ENCODE data around the gene LZIC.
A peak's percentile ranks its signal among the peaks of the same experiment; 100 is the strongest.

The LZIC gene

DNA sequence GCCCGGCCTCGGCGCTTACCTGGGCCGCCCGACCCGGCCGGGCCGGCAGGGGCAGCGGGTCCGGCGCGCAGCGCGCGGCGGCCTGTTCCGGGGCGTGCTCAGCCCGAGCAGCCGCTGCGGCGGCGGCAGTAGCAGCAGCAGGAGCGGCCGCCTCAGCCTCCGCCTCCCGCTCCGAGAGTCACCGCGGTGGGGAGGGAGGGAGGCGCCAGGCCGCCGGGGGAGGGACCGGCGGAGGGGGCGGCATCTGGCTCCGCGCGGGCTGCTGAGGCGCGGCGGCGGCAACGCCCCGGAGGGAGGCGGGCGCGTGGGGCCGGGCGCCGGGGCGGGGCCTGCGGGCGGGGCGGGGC is 33.1 kb downstream of the LZIC start, which contains the start of gene CTNNBIP1:
Gene CTNNBIP1 (minus strand): TSS at position 194 of the 347 bp plus-strand sequence. CDS start 38,205 bp downstream, outside the sequence.
- no peak for DNase-seq

DNA sequence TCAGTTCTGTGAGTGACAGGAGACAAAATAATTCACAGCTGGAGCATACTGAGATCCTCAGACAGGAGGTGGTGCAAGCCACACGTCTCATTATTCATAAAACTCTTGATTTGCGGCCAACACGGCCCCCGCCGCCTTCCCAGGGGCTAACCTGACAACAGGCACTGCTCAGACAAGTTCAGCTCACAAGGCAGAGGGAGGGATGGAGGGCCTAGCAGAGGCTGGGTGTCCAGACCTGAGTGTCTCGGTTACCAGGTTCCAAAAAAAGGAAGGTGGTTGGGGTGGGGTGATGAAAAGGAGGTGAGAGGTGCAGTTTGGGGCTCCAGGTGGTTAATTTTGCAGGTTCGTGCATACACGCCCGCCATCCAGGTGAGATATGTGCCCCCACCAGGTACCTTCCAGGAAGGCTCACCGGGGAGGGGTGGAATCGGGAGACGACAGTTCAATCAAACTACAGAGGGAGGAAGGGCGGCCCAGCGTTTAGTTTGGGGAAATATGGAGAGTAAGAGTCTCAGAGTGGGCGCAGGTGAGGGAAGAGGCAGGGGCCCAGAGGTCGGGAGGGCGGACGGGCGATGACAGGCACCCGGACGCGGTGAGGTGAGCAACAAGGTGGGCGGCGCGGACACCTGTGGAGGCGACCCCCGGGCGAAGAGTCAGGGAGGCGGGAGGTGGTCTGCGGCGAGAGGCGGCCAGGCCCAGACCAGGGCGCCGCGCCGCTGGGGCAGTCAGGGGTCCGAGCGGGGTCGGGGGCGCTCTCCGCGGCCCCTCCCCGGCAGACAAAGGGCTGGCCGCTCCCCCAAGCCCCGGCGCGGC is 33.8 kb downstream of the LZIC start:
- DNase-seq = peak; percentile 71

DNA sequence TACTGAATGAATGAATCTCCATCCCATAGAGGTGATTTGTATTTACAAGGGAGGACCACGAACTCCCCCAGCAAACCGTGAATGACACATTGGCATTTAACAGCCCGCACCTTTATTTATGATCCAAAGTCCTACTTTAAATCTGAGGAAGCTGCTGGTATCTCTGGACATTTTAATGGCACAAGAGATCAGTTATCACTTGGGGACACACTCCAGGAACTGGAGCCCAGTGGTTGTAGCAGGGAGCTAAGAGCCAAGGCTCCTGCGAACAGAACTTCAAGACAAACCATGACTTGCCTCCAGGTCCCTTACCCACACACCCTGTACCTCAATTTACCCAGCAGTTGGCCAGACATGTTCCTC is 34.3 kb downstream of the LZIC start:
- no peak for DNase-seq

DNA sequence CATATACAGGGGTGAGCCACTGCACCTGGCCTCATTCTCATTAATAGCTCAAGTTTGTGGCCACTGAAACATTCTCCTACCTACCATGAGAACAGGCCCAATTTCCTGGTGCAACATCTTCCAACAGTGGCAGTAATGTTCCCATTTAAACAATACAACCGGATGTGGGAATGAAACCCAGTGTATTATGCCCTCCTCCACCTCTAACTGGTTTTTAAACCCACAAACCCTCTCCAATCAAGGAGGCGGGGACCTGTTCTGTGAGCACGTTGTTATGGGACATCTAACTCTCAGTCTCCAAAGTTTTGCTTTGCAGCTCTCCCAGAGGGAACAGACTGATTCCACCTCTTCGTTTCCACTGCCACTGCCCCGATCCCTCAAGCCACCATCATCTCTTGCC is 35.8 kb downstream of the LZIC start:
- DNase-seq = no peak

DNA sequence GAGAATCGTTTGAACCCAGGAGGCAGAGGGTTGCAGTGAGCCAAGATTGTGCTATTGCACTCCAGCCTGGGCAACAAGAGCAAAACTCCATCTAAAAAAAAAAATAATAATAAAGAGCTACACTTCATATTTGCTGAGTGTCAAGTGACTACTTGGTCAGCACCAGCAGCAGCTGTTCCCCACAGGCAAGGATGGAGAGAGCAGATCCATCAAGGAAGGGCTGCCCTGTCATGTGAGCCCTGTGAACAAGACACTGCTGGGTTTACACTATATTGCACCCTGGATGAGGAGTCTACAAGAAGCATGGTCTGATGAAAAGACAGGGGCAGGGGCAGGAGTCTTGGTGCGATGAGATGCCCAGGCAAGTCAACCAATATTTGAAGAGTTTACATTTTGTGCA is 36.7 kb downstream of the LZIC start:
- no peak for DNase-seq

DNA sequence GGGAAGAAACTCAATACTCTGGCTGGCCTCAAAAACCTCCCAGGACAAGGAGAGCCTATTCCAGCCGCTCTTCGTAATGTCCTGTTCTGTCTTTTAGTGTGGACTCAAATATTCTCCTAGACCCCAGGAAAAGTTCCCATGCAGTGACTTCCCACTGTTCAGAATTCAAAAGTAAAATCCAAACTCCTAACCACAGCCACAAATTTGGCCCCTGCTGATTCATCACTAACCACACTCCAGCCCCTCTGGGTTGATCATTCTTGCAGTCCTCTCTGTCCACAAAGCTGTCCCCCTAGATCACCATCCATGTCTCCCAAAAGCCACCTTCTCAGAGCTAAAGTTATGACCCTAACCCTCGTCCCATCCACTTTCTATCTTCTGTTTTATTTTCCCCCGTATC is 38.2 kb downstream of the LZIC start:
- no peak for DNase-seq

DNA sequence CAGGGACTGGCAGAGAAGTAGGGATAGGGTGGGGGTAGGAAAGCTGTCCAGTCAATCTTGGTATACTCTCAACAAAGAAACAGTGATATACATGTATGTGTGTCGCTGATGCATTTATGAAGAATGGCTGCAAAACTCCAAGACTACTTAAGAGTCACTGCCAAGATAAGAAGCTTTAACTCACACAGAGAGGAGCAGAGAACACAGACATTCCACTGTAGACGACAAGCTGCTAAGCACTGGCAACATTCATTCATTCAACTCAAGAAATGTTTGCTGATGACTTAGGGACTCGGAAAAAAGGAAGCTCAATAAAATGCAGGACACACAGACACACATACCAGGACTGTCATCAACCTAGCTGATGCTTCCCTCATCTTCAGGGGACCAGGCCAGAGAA is 38.6 kb downstream of the LZIC start:
- DNase-seq = no peak

DNA sequence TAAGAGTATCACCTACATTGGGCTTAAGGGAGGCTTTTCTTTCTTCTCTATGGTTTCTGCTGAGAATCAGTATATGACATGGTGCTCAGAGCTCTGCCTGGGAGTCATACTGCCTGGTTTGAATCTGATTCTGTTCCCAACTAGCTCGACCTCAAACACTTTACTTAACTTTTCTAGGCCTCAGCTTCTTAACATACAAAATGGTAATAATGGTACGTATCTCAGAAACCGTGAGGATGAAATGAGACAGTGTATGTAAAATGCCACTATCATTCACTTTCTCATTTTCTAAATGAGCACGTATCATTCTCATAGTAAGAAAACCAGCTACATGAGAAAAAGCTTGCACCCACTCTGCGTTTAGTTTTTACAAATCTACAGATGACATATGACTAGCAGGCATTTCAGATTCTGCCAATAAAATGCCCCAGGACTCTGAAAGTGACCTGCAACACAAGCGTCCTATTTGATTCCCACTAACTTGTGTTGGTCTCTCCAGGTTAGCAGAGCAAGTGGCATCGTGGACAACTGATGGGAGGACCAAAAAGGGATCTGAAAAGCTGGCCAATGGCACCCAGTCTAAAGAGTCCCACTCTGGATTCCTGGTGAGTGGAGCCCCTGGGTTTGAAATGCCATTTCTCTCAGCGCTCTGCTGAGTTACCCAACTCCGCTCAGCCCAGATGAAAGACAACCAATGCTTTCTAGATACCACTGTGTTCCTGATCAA is 39.2 kb downstream of the LZIC start:
- DNase-seq = no peak

DNA sequence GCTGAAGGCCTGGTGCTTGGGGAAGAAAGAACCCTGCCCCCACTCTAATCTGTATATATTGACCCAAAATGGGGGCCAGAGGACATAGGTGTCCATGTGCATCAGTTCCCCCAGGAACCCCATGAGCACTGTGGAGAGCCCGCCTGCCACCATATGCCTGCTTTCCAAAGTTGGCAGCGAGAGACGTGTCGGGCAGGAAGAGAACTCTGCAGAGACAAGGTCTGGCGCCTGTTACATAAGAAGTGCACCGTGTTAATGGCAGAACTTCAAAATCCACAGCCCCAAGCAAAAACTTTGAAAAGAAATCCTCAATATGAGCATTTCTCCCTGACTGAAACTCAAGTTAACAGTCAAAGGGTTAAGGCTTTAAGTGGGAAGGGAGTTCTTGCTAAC is 41.1 kb downstream of the LZIC start:
- no peak for DNase-seq

DNA sequence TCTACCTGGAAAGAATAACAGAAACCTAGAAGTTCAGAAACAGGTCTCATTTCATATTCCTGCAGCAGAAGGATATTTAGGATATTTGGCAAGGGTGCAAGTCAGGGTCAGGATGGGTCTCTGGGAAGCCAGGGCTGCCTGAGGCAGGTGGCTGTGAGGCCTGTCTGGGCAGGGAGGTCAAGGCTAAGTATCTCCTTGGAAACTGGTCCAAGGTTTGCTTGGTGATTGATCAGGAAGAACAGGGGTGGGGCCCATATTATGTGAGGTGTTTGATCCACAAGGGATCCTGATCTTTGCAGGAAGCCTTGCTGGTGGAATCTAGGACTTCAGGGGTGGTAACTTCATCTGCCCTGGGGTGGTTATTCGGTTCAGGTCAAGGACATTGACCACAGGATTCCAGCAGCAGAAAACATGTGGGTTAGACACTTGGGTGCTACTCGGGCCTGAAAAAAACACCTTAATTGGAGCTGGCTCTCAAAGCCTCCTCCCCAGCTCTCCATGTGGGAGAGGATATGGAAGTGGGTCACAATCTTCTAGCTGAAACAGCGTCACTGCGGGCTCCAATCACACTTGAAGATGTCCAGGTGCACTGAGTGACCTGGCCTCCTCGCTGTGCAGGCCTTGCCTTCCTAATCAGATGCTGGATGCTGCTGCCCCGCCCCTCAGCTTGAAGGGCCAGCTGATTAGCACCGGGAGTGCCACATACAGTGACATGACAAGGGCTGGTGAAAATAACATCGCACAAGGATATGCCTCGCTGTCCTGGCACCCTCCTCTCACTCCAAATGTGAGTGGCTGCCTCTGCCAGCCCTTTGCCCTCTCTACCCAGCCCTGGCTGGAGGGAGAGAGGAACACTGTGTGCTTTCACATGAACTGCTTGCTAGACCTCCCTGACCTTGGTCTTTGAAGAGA is 41.8 kb downstream of the LZIC start:
- no peak for DNase-seq

DNA sequence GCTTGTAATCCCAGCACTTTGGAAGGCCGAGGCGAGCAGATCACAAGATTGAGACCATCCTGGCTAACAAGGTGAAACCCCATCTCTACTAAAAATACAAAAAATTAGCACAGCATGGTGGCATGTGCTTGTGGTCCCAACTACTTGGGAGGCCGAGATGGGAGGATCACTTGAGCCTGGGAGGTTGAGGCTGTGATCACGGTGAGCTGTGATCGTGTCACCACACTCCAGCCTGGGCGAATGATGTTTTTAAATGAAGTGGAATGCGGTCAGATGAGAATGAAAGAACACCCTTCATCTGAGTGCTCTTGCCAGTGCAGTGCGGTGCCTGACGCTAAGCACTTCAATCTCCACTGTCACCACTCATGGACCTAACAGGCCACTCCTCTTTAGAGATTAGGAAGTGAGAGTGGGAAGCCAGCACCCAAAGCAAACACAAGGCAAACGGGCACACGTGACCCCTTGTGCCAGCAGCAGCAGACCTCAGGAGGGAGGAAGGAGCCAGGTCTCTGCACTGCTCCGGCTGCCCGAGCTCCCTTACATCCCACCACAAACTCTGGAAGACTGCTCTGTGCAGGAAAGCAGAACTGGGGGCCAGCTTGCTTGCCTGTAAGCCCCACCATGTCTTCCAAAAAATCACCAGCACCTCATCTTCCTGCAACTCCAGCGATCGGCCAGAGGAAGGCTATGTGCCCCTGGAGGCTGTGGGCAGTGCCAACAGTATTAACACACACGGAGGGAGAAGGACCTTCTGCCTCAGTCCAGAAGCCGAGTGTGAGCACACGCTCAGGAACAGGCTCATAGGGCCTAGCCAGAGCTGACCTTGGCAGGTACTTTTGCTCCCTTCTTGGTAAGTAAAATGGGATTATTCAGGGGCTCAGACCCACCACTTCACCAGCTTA is 42.8 kb downstream of the LZIC start:
- no peak for DNase-seq

DNA sequence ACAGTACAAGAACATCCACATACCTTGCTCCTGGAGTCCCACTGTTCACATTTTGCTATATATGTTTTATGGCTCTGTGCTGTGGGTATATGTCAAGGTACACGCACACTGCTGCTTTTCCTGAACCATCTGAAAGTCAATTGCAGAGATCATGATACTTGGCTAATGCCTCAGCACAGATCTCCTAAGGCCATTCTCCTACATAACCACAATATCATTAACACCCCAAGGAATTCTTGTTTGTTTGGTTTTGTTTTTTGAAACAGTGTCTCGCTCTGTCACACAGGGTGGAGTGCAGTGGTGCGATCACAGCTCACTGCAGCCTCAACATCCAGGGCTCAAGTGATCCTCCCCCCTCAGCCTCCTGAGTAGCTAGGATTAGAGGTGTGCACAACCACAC is 49.1 kb downstream of the LZIC start:
- DNase-seq = no peak

DNA sequence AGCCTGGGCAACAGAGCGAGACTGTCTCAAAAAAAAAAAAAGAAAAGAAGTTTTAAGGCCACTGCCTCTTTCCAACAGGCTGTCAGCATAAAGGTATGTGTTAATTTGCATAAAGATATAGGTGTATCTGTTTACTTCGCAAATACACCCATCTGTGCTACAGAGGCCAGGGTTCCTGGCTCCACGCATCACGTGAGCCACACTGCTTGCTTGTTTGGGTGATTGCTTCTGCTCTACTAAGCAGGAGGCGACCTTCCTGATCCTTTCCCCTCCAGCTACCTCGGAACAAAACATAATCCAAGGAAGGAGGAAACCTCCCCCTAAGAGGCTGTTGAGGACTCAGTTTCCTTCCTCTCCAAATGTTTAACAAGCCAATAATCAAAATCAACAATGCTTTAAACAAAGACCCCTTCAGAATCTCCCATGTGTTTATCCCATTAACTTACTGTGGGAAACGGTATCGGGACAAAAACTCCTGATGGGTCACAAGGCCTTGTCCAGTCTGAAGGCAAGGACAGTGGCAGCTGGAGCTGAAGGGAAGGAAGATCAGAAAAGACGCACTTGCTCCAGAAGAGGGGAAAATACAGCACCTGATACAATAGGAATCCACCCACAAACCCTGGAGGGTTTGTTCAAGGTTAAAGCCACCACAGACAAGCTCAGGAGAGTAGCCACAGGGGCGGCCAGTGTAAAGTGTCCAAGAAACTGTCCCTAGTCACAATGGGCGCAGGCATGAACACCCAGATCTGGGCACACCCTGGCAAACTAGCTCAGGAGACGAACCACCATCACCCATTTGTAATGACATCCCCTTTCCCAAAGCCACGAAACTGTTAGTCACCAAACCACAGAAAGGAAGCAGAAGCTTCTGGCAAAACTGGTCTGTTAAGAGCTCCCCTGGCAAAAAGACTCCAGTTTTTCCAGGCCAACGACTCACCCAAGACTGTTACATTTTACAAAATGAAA is 50.3 kb downstream of the LZIC start:
- peak; percentile 93 for DNase-seq

DNA sequence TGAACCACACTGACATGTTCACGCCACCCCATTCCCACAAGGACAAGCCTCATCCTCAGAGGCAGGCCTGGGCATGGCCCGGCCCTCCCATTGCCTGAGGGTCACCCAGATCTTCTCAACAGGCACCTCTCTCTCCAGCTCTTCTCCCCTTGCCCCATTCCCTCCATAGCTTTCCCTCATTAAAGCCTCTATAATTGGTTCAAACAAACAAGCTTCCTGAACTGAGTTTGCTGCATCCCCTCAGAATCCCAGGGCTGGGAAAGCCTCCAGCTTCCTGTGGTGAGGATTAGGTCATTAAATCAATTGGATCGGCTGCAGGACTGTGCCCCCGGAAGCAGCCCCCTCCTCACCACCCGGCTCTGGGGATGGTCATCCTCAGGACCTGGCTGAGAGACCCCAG is 52.0 kb downstream of the LZIC start:
- no peak for DNase-seq

DNA sequence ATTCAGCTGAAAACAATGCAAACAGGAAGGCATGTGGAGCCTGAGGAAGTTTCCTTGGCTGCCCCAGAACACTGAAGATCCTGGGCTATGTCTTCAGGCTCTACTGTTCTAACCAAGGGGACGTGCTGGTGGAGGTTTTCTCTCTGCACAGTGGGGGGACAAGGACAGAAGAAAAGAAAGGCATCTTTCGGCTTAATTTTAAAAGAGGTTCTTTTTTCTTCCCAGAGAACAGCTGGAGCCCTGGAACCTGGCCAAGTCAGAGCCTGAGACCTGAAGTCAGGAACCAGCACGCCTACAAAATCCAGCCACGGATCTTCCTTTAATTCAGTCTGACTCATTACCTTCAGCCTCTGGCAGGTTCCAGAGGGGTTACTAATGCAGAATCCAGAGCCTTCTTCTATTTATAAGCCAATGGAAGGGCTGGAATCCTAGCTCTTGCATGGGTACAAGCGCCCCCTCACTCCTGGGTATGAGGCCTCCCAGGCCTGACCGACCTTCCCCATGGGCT is 52.9 kb downstream of the LZIC start:
- DNase-seq = peak; percentile 83

DNA sequence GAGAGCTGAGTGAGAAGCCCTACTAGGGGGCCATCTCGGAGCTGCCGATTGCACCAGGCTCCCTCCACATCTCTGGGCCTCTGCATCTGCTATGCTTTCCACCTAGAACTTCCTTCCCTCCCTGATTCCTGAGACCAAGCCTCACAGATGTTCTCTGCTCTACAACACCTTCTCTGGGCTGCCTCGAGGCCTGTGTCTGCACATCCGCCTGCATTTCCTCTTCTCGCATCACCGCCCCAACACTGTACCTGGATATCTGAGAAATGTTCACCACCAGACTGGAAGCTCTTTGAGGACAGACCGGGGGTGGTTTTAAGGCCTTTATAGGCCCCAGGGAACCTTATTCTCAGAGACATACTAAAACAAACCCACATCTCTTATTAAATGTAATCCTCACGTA is 53.8 kb downstream of the LZIC start:
- DNase-seq = peak; percentile 34

DNA sequence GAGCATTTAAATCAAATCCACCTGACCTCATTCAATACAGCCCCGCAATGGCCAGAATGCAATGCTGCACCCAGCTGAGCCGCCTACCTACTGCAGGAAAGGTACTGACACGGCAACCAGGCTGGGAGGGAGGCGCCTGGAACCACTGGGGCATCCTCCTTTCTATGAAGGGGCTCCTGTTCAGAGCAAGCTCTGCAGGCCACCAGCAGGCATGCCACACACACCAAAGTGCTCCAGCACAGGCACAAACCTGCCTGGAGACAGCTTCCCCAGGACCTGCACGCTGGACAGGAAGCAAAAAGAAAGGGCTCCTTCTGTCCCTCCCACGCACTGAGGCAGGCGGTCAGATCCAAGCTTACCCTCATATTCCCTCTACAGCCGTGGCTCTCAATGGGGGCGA is 54.3 kb downstream of the LZIC start:
- DNase-seq = no peak

DNA sequence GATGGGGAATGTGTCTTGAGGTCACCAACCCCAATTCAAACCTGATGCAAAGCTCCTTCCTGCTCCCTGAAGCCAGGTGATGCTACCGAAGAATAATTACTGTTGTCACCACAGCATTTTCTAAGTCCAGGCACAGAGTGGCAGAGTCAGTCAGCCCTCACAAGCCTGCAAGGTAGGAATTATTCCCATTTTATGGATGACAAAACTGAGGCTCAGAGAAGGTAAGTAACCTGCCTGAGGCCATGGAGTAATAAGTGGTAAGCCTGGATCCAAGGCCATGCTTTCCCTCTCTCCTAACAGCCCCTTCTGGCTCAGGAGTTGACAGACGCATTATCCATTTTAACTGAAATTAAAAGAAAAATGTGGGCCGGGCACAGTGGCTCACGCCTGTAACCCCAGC is 56.1 kb downstream of the LZIC start:
- DNase-seq = no peak

DNA sequence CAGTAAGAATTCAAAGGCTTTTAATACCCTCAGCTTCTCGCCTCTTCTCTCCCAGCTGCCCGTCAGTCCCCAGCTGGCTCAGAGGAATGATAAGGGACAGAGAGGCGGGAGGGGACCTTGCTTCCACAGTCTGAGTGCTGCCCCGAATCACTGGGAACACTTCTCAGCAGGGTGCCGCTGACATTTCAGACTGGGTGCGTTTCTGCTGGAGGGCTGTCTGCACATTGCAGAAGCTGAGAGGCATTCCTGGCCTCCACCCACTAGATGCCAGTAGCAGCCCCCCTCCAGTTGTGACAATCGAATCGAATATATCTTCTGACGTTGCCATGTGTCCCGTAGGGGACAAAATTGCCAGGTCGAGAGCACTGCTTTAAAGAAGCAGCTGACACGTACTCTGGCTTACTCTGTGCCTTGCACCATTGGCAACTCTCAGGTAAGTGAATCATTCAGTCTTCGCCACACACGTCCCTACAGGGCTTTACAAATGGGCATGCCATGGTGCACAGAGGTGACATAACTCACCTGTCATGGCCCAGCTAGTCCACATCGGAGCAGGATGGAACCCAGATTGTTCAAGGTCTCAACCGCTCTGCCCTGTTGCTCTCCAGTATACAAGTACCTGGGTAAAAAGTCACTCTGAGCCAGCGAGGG is 57.0 kb downstream of the LZIC start:
- no peak for DNase-seq

DNA sequence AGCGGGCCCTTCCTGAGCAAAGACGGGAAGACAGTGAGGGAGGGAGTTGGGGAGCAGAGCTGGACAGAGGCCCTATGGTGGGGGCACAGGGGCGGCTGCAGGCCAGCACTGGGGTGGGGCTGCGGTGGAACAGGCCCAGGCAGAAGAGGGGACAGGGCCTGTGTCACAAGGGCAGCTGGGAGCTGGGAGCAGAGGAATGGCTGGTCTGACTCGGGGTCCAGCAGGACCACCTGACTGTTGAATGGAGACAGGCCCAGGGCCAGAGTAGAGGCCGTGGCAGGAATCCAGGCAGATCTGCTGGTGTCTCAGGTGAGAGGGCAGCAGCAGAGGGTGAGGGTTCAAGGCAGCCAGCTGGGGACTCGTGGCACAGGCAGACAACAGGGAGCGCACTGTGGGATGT is 58.4 kb downstream of the LZIC start:
- DNase-seq = no peak
